NCI-H748 (cell line): ENCODE measurements around the gene SLC5A10.
"Not testable (repeated sequence)": the region's sequence is repeated elsewhere in the genome, so short reads cannot be mapped to it uniquely, and the experiment has no call there.

Experiments
- DNase-seq: peaks from one replicate; lab custom pipeline; 2025; ENCODE audit not compliant: unreplicated experiment; lab: John Stamatoyannopoulos, UW

The SLC5A10 gene

GRCh38 chr17:19016297-19016696 lies 64.3 kb downstream of the SLC5A10 start:
- DNase-seq = no peak

GRCh38 chr17:19016881-19017280 lies 64.9 kb downstream of the SLC5A10 start:
- DNase-seq = no peak

- no peak for DNase-seq
Observed at GRCh38 chr17:19017401-19017800, 65.4 kb downstream of the SLC5A10 start.

GRCh38 chr17:19017804-19018599 lies 66.0 kb downstream of the SLC5A10 start:
- DNase-seq = no peak

GRCh38 chr17:19018600-19018950 lies 66.6 kb downstream of the SLC5A10 start:
- DNase-seq = no peak

GRCh38 chr17:19019041-19019941 lies 67.3 kb downstream of the SLC5A10 start:
- peak; percentile 61 for DNase-seq

GRCh38 chr17:19020016-19020415 lies 68.1 kb downstream of the SLC5A10 start:
- DNase-seq = no peak

- not testable (repeated sequence) for DNase-seq
Observed at GRCh38 chr17:19021011-19021621, 69.2 kb downstream of the SLC5A10 start.

- peak; percentile 23 for DNase-seq
Observed at GRCh38 chr17:19021622-19022083, 69.7 kb downstream of the SLC5A10 start.

GRCh38 chr17:19022128-19022527 lies 70.2 kb downstream of the SLC5A10 start:
- no peak for DNase-seq

GRCh38 chr17:19022747-19023146 lies 70.8 kb downstream of the SLC5A10 start:
- no peak for DNase-seq

- DNase-seq = no peak
Observed at GRCh38 chr17:19023209-19023999, 71.4 kb downstream of the SLC5A10 start.

GRCh38 chr17:19024101-19025078 lies 72.4 kb downstream of the SLC5A10 start:
- no peak for DNase-seq

- DNase-seq = not testable (repeated sequence)
Observed at GRCh38 chr17:19028671-19029070, 76.7 kb downstream of the SLC5A10 start.

GRCh38 chr17:19029740-19030139 lies 77.8 kb downstream of the SLC5A10 start:
- not testable (repeated sequence) for DNase-seq

- DNase-seq = not testable (repeated sequence)
Observed at GRCh38 chr17:19030771-19031449, 78.9 kb downstream of the SLC5A10 start.

- not testable (repeated sequence) for DNase-seq
Observed at GRCh38 chr17:19031729-19032128, 79.8 kb downstream of the SLC5A10 start.

- not testable (repeated sequence) for DNase-seq
Observed at GRCh38 chr17:19032377-19032988, 80.5 kb downstream of the SLC5A10 start.
